ENCODE data around the gene DCTPP1. TPM values are rescaled to one million over a fixed set of nuclear protein-coding genes. Genes with fewer than 3 reads are reported as not detected.
"Not testable (repeated sequence)": the region's sequence is repeated elsewhere in the genome, so short reads cannot be mapped to it uniquely, and the experiment has no call there.

The DCTPP1 gene
- polyA plus RNA-seq, 12 donors = 20.0 to 42.3 (median 25.0) TPM; not detected in 1

- no peak for DNase-seq
These were observed 26.5 kb upstream of the DCTPP1 start for GRCh38 chr16:30456302-30456701.

GRCh38 chr16:30452709-30453580, 23.1 kb upstream of the DCTPP1 start:
- not testable (repeated sequence) for DNase-seq

GRCh38 chr16:30449116-30449435, 19.2 kb upstream of the DCTPP1 start:
- no peak for DNase-seq

GRCh38 chr16:30447512-30448226, 17.8 kb upstream of the DCTPP1 start:
- DNase-seq = no peak

- DNase-seq = no peak
These were observed 16.4 kb upstream of the DCTPP1 start for GRCh38 chr16:30446203-30446595.

GRCh38 chr16:30445408-30446202, 15.8 kb upstream of the DCTPP1 start, which contains the start of gene SEPHS2:
Gene SEPHS2 (minus strand): TSS chr16:30445874. CDS start chr16:30445727, 147 bp downstream.
- peak; percentile 97 for DNase-seq

- DNase-seq = no peak
These were observed 15.2 kb upstream of the DCTPP1 start for GRCh38 chr16:30445149-30445407.

- no peak for DNase-seq
These were observed 14.7 kb upstream of the DCTPP1 start for GRCh38 chr16:30444231-30445148.

- DNase-seq = no peak
These were observed 13.8 kb upstream of the DCTPP1 start for GRCh38 chr16:30443631-30444030.

GRCh38 chr16:30439720-30440348, 10.0 kb upstream of the DCTPP1 start:
- DNase-seq = no peak

- DNase-seq = no peak
These were observed 9.0 kb upstream of the DCTPP1 start for GRCh38 chr16:30438835-30439234.

- DNase-seq = no peak
These were observed 7.7 kb upstream of the DCTPP1 start for GRCh38 chr16:30437511-30438046.

- no peak for DNase-seq
These were observed 5.0 kb upstream of the DCTPP1 start for GRCh38 chr16:30434852-30435251.

- no peak for DNase-seq
These were observed 669 bp upstream of the DCTPP1 start for GRCh38 chr16:30430428-30430970.

- DNase-seq = no peak
These were observed 482 bp downstream of the DCTPP1 start for GRCh38 chr16:30429418-30429677.

- DNase-seq = no peak
These were observed 1.8 kb downstream of the DCTPP1 start for GRCh38 chr16:30428055-30428454.

- no peak for DNase-seq
These were observed 8.8 kb downstream of the DCTPP1 start for GRCh38 chr16:30421010-30421409.

GRCh38 chr16:30418350-30419181, 11.3 kb downstream of the DCTPP1 start:
- DNase-seq = no peak

- DNase-seq = peak; percentile 87
These were observed 12.1 kb downstream of the DCTPP1 start for GRCh38 chr16:30417529-30418349.
